Nephron progenitor cell (in vitro differentiated cells): Measurements from ENCODE around the gene MXD3.

ENCODE experiments used
- DNase-seq: peaks from one replicate; pipeline ENCODE4 v3.0.0; 2021
- H3K27ac Mint-ChIP-seq: 2 replicates; pipeline ENCODE4 v1.8.0; 2021; ENCODE audit warnings: mild to moderate bottlenecking, moderate library complexity, mixed read lengths
- H3K27me3 Mint-ChIP-seq: 2 replicates; pipeline ENCODE4 v1.8.0; 2021; ENCODE audit warnings: mild to moderate bottlenecking, low read depth, mixed read lengths; ENCODE audit not compliant: poor library complexity
- H3K36me3 Mint-ChIP-seq: 2 replicates; pipeline ENCODE4 v1.8.0; 2021; ENCODE audit warnings: low read depth, mixed read lengths
- H3K4me1 Mint-ChIP-seq: 2 replicates; pipeline ENCODE4 v1.8.0; 2021; ENCODE audit warnings: mixed read lengths
- H3K4me3 Mint-ChIP-seq: 2 replicates; pipeline ENCODE4 v1.8.0; 2021; ENCODE audit warnings: mild to moderate bottlenecking, moderate library complexity, mixed read lengths
- H3K9me3 Mint-ChIP-seq: 2 replicates; pipeline ENCODE4 v1.8.0; 2021; ENCODE audit warnings: mild to moderate bottlenecking, moderate library complexity, mixed read lengths
- TF ChIP-seq, protein P1 (sequence below): fragments of 200-600 bp; sonication (generic); IDR thresholded peaks from 2 replicates; pipeline ENCODE4 v1.5.0; 2021; ENCODE audit warnings: antibody characterized with exemption

The MXD3 gene

GRCh38 chr5:177357459-177358351, 46.0 kb upstream of the MXD3 start, which contains the start of gene RGS14:
RGS14 (plus strand) TSS chr5:177357924; CDS start chr5:177358025, 101 bp downstream.
- TF ChIP-seq, protein P1, sequence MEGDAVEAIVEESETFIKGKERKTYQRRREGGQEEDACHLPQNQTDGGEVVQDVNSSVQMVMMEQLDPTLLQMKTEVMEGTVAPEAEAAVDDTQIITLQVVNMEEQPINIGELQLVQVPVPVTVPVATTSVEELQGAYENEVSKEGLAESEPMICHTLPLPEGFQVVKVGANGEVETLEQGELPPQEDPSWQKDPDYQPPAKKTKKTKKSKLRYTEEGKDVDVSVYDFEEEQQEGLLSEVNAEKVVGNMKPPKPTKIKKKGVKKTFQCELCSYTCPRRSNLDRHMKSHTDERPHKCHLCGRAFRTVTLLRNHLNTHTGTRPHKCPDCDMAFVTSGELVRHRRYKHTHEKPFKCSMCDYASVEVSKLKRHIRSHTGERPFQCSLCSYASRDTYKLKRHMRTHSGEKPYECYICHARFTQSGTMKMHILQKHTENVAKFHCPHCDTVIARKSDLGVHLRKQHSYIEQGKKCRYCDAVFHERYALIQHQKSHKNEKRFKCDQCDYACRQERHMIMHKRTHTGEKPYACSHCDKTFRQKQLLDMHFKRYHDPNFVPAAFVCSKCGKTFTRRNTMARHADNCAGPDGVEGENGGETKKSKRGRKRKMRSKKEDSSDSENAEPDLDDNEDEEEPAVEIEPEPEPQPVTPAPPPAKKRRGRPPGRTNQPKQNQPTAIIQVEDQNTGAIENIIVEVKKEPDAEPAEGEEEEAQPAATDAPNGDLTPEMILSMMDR: no peak
- peaks cover 19% of the 10 kb centered on the region for H3K4me1 Mint-ChIP-seq
- H3K36me3 Mint-ChIP-seq: no peaks in the 10 kb centered on the region
- no peak within 1 kb of the TSS for H3K4me3 Mint-ChIP-seq
- no peak within 1 kb of the TSS for H3K27ac Mint-ChIP-seq
- H3K27me3 Mint-ChIP-seq: peaks cover 56% of the 10 kb centered on the region
- no peaks in the 10 kb centered on the region for H3K9me3 Mint-ChIP-seq
- DNase-seq: no peak

DNA sequence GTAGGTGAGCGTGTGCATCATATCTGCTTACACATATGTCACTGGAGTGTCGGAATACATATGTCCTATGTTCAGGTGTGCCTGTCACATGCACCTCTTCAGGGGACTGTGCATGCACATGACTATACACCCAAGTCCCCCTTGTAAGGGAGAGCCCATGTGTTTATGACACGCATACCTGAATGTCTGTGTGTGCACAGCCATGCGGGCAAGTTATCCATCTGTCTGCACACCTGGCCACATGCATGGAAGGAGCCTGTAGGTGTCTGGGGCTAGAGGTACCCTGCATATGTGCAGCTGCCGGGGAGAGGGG, 45.4 kb upstream of the MXD3 start:
- Mint-ChIP-seq H3K4me3 (no peak overlapping the region), H3K4me1 (peaks cover 15% of the 10 kb centered on the region), H3K27ac (no peak overlapping the region), H3K9me3 (no peaks in the 10 kb centered on the region), H3K36me3 (no peaks in the 10 kb centered on the region), H3K27me3 (peaks cover 53% of the 10 kb centered on the region)
- TF ChIP-seq, protein P1: no peak
- no peak for DNase-seq

DNA sequence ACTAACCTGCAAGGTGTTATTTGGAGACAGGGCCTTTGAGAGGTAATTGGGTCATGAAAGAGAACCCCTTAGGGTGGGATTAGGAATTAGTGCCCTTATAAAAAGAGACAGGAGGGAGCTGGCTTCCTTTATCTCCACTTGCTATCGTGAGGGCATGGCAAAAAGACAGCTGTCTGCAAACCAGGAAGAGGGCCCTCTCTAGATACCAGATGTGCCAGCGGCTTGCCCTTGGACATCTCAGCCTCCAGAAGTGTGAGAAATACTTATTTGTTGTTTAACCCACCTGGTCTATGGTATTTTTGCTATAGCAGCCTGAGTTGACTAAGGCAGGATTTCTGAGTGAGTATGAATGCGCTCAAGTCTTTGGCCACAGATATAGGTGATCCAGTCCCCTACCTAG, 45.0 kb upstream of the MXD3 start:
- H3K36me3 Mint-ChIP-seq: no peaks in the 10 kb centered on the region
- TF ChIP-seq, protein P1: no peak
- H3K4me3 Mint-ChIP-seq: no peak overlapping the region
- H3K9me3 Mint-ChIP-seq: no peaks in the 10 kb centered on the region
- peaks cover 15% of the 10 kb centered on the region for H3K4me1 Mint-ChIP-seq
- no peak overlapping the region for H3K27ac Mint-ChIP-seq
- no peak for DNase-seq
- H3K27me3 Mint-ChIP-seq: peaks cover 52% of the 10 kb centered on the region

- H3K4me3 Mint-ChIP-seq: no peak overlapping the region
- H3K27me3 Mint-ChIP-seq: peaks cover 52% of the 10 kb centered on the region
- peaks cover 15% of the 10 kb centered on the region for H3K4me1 Mint-ChIP-seq
- H3K36me3 Mint-ChIP-seq: no peaks in the 10 kb centered on the region
- H3K27ac Mint-ChIP-seq: no peak overlapping the region
- no peaks in the 10 kb centered on the region for H3K9me3 Mint-ChIP-seq
- TF ChIP-seq, protein P1: no peak
- no peak for DNase-seq
Measured at GRCh38 chr5:177355868-177356168, 44.1 kb upstream of the MXD3 start.

DNA sequence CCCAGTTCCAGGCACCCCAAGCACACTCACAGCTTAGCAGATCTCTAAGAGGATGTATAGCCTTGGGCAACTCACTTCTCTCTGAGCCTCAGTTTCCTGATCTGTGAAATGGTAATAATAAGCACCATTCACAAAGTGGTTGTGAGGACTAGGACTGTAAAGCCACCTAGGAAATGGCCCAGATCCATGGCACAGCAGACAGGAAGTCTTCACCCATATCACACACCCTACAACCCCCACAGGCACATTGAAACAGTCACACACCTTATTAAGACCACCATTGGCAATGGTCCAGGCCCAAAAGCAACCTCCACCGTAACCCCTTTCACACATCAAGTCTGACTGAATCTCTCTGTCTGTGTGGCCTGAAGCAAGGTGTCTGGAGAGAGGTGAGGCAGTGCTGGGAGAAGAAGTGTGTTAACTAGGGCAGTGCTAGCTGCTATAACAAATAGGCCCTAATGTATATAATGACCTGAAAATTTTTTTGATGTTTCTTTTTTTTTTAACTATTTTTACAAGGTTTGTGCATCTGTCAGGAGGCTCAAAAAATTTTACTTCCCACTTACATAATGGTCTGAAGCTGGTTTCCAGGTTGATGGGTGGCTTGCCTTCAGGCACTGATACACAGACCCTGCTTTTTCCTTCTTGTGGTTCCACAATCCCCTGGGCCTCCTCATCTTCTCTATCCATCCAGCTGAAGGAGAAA, 43.6 kb upstream of the MXD3 start:
- DNase-seq: no peak
- no peak overlapping the region for H3K4me3 Mint-ChIP-seq
- TF ChIP-seq, protein P1: no peak
- H3K27me3 Mint-ChIP-seq: peaks cover 52% of the 10 kb centered on the region
- H3K27ac Mint-ChIP-seq: no peak overlapping the region
- H3K9me3 Mint-ChIP-seq: no peaks in the 10 kb centered on the region
- peaks cover 20% of the 10 kb centered on the region for H3K4me1 Mint-ChIP-seq
- H3K36me3 Mint-ChIP-seq: no peaks in the 10 kb centered on the region
